Fibroblast of lung (primary cell): ENCODE measurements around the gene FAM174C.

Experiments
- CTCF ChIP-seq, 2 donors: IDR thresholded peaks in 1 of 2; conservative IDR thresholded peaks in 1 of 2; 1 replicate in 1 of 2; 2 replicates in 1 of 2; pipeline ENCODE4 v1.5.1; 2011 to 2012; ENCODE audit warnings: low read length in 2 of 2, control low read depth in 1 of 2, inconsistent platforms in 1 of 2, low read depth in 1 of 2, mild to moderate bottlenecking in 1 of 2
- EZH2 ChIP-seq: IDR thresholded peaks from 2 replicates; pipeline ENCODE4 v1.5.1; 2012; ENCODE audit warnings: low read length, control low read depth, mild to moderate bottlenecking; ENCODE audit errors: missing control alignments

- no peak for TF ChIP-seq CTCF (conservative IDR thresholded peaks at IDR 0.05 in 1 of 2, IDR thresholded peaks at IDR 0.05 in 1 of 2; ENCODE audit: low read depth in 1 of 2, low read length in 2 of 2)
- TF ChIP-seq EZH2 = no peak
These were observed 36.3 kb downstream of the FAM174C start for GRCh38 chr19:1311543-1312091.
